GM19397 (cell line): ENCODE measurements around the gene TERC.
A peak's percentile ranks its signal among the peaks of the same experiment; 100 is the strongest.
"Not testable (repeated sequence)": the region's sequence is repeated elsewhere in the genome, so short reads cannot be mapped to it uniquely, and the experiment has no call there.

Experiments used
- ATAC-seq: cut with Tn5 transposase; IDR thresholded peaks from one replicate; pipeline ENCODE4 v1.9.1; 2021; ENCODE audit warnings: mild to moderate bottlenecking, moderate library complexity; ENCODE audit not compliant: unreplicated experiment

Gene TERC

GRCh38 chr3:169772305-169772896, 7.5 kb upstream of the TERC start:
- peak; percentile 12 for ATAC-seq

GRCh38 chr3:169771497-169772304, 6.8 kb upstream of the TERC start:
- ATAC-seq, result no peak

GRCh38 chr3:169769287-169770181, 4.7 kb upstream of the TERC start, which contains the start of gene ACTRT3:
ACTRT3 (minus strand) TSS chr3:169769561; CDS start chr3:169769520, 41 bp downstream.
- peak; percentile 31 for ATAC-seq

GRCh38 chr3:169764312-169764881, 463 bp downstream of the TERC start:
- peak; percentile 29 for ATAC-seq

GRCh38 chr3:169760479-169760878, 4.4 kb downstream of the TERC start:
- no peak for ATAC-seq

- ATAC-seq, result peak; percentile 42
Observed at GRCh38 chr3:169759256-169759655, 5.6 kb downstream of the TERC start.

- ATAC-seq, result no peak
Observed at GRCh38 chr3:169758359-169758994, 6.4 kb downstream of the TERC start.

GRCh38 chr3:169755488-169755887, 9.4 kb downstream of the TERC start:
- no peak for ATAC-seq

GRCh38 chr3:169754711-169755110, 10.1 kb downstream of the TERC start:
- ATAC-seq, result no peak

GRCh38 chr3:169751875-169752274, 13.0 kb downstream of the TERC start:
- no peak for ATAC-seq

GRCh38 chr3:169750665-169751064, 14.2 kb downstream of the TERC start:
- ATAC-seq, result no peak

- ATAC-seq, result no peak
Observed at GRCh38 chr3:169748670-169749069, 16.2 kb downstream of the TERC start.

GRCh38 chr3:169746924-169747323, 17.9 kb downstream of the TERC start:
- ATAC-seq, result no peak

- no peak for ATAC-seq
Observed at GRCh38 chr3:169744366-169745054, 20.4 kb downstream of the TERC start.

- no peak for ATAC-seq
Observed at GRCh38 chr3:169739067-169739466, 25.8 kb downstream of the TERC start.

GRCh38 chr3:169731857-169732256, 33.0 kb downstream of the TERC start:
- ATAC-seq, result not testable (repeated sequence)

GRCh38 chr3:169722724-169723123, 42.1 kb downstream of the TERC start:
- no peak for ATAC-seq

- not testable (repeated sequence) for ATAC-seq
Observed at GRCh38 chr3:169718415-169718814, 46.4 kb downstream of the TERC start.
